Heart left ventricle (tissue), 16 donors: ENCODE data around the gene ZSCAN20. TPM values are rescaled to one million over a fixed set of nuclear protein-coding genes. Genes with fewer than 3 reads are reported as not detected.

ENCODE experiments used
- ATAC-seq, 4 donors: fragments of 200-7000 bp; cut with Tn5 transposase; one replicate each; pipeline ENCODE4 v1.9.1; 2020 to 2022; ENCODE audit warnings: moderate library complexity in 4 of 4, mild to moderate bottlenecking in 3 of 4, moderate number of reproducible peaks in 1 of 4
- DNase-seq, 5 donors: peaks; one replicate each; pipeline ENCODE4 v3.0.0-alpha.2; 2020
- H3K27ac ChIP-seq, 12 donors: fragments of 200-600 bp; sonication (generic) in 4 of 12; one replicate each; pipeline versions ENCODE4 v1.5.0 to v1.8.0; 2016 to 2022; ENCODE audit warnings: mild to moderate bottlenecking in 2 of 12
- H3K27me3 ChIP-seq, 9 donors: fragments of 200-600 bp; sonication (generic) in 2 of 9; one replicate each; pipeline versions ENCODE4 v1.5.1 to v1.8.0; 2016 to 2022; ENCODE audit warnings: mild to moderate bottlenecking in 3 of 9
- H3K36me3 ChIP-seq, 9 donors: fragments of 200-600 bp; sonication (generic) in 2 of 9; one replicate each; pipeline versions ENCODE4 v1.5.0 to v1.8.0; 2018 to 2022; ENCODE audit warnings: mild to moderate bottlenecking in 2 of 9
- H3K4me1 ChIP-seq, 12 donors: fragments of 200-600 bp; sonication (generic) in 4 of 12; one replicate each; pipeline versions ENCODE4 v1.5.0 to v1.8.0; 2016 to 2022; ENCODE audit warnings: mild to moderate bottlenecking in 3 of 12
- H3K4me3 ChIP-seq, 12 donors: fragments of 200-600 bp; sonication (generic) in 4 of 12; one replicate each; pipeline versions ENCODE4 v1.5.0 to v1.8.0; 2017 to 2022; ENCODE audit warnings: mild to moderate bottlenecking in 9 of 12, moderate library complexity in 4 of 12
- H3K9me3 ChIP-seq, 12 donors: fragments of 200-600 bp; sonication (generic) in 4 of 12; one replicate each; pipeline versions ENCODE4 v1.5.0 to v1.8.0; 2016 to 2022; ENCODE audit warnings: mild to moderate bottlenecking in 1 of 12
- POLR2A ChIP-seq, 2 donors: fragments of 450-650 bp; IDR thresholded peaks; one replicate each; pipeline ENCODE4 v1.6.1; 2017; ENCODE audit warnings: antibody characterized with exemption in 2 of 2, mild to moderate bottlenecking in 2 of 2, moderate library complexity in 2 of 2
- WGBS, 4 donors: extraction: QIAGEN DNeasy Blood & Tissue Kit in 2 of 4; methylation state at CpG; one replicate each; pipeline versions ENCODE4 v1.1.5 to v1.1.7; 2013 to 2018; 5-methylcytosine and 5-hydroxymethylcytosine counted together
- intact Hi-C, 10 donors: fragments of 100-400 bp; cut with DNase I; formaldehyde crosslinking; loops; one replicate each; pipeline versions ENCODE4 v1.11.1 to v1.14.2; 2022
- polyA plus RNA-seq, 2 donors: library from polyadenylated mRNA; stranded (reverse); fragments of 200-250 nt; gene quantifications; one replicate each; pipeline ENCODE4 v1.2.3, GENCODE V29; 2013
- total RNA-seq, 9 donors: library from RNA; depleted of rRNA in 2 of 9; stranded (reverse); fragments of >200 nt in 2 of 9; fragmentation: NEBNext Ultra II Directional in 3 of 9; extraction: Animal tissue kit (Norgen Biotek cat#: 25700) in 3 of 9; gene quantifications; one replicate each; pipeline versions ENCODE4 v1.1.0 to v1.2.4, GENCODE V29; 2016 to 2023
- TF ChIP-seq, protein P1 (sequence below), 12 donors: fragments of 200-600 bp; sonication (generic) in 4 of 12; IDR thresholded peaks; one replicate each; pipeline versions ENCODE4 v1.5.0 to v1.8.0; 2018 to 2022; ENCODE audit warnings: antibody characterized with exemption in 12 of 12, mild to moderate bottlenecking in 5 of 12
- donor health status: ischemic (EF 13 %, LVEDD 7.1; RV severe dilation, severe dysfunction).
- donor health status: healthy with polysubstance abuse.
- donor health status: DM: no; HTN: yes; CAD: no.
- donor health status: DM: no; HTN: no; CAD: no.
- donor health status: ischemic (EF 25% LVEDD 6.9; RV normal size, moderate dysfunction).
- donor health status: ischemic (EF 25% LVEDD 5.7; RV mildly dilated, moderate dysfunction).
- donor health status: healthy.
- donor health status: DM: yes; HTN: yes; CAD: no.
- donor health status: ischemic (EF 35%, LVEDD 5.7; RV mildly dilated, moderate dysfunction).
- donor health status: nonischemic (EF 11% LVEDD 7.7; RV severe dilation, severe dysfunction).
- donor health status: DM: yes; HTN: yes; CAD: no.
- donor health status: PGD.
- donor health status: ischemic (EF 29% LVEDD 5.4; RV normal size, mild dysfunction).
- donor health status: nonischemic (EF 23%, LVEDD 6.1; RV moderate dilation, normal function).

The ZSCAN20 gene
- total and polyA plus RNA-seq, 11 donors: 1.4 to 8.8 (median 6.0) TPM

GRCh38 chr1:33430692-33431593, 41.5 kb upstream of the ZSCAN20 start, which contains the start of gene PHC2:
Gene PHC2 (minus strand): TSS chr1:33431095. CDS start chr1:33375539, 55,556 bp downstream.
- H3K27me3 ChIP-seq: peaks cover 0 to 4% (median 0%) of the 10 kb centered on the region in 9 donors
- DNase-seq: peak; percentile 97 to 99 (median 98)
- 2 to 4% (median 3%) methylated on average over 41 to 91 of the region's 91 CpGs for whole genome bisulfite sequencing, 4 donors
- peak; percentile 96 to 97 (median 97) for ATAC-seq
- peak within 1 kb of the TSS; percentile 64 to 93 (median 79) for H3K4me3 ChIP-seq
- TF ChIP-seq, protein P1, sequence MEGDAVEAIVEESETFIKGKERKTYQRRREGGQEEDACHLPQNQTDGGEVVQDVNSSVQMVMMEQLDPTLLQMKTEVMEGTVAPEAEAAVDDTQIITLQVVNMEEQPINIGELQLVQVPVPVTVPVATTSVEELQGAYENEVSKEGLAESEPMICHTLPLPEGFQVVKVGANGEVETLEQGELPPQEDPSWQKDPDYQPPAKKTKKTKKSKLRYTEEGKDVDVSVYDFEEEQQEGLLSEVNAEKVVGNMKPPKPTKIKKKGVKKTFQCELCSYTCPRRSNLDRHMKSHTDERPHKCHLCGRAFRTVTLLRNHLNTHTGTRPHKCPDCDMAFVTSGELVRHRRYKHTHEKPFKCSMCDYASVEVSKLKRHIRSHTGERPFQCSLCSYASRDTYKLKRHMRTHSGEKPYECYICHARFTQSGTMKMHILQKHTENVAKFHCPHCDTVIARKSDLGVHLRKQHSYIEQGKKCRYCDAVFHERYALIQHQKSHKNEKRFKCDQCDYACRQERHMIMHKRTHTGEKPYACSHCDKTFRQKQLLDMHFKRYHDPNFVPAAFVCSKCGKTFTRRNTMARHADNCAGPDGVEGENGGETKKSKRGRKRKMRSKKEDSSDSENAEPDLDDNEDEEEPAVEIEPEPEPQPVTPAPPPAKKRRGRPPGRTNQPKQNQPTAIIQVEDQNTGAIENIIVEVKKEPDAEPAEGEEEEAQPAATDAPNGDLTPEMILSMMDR (IDR thresholded peaks at IDR 0.05): peak in 9 of 12 donors; percentile 16 to 70 (median 41)
- TF ChIP-seq POLR2A (IDR thresholded peaks at IDR 0.05): peak; percentile 19 to 56
- no peaks in the 10 kb centered on the region for H3K9me3 ChIP-seq
- no peaks in the 10 kb centered on the region for H3K36me3 ChIP-seq
- intact Hi-C loops: loop anchor here in 2 of 10 donors (5.0 kb wide), 3 partner anchors 41 to 151 kb away; partner anchors contain the start of gene ZSCAN20 (in 1 of the 2)
- H3K27ac ChIP-seq: peak within 1 kb of the TSS; percentile 74 to 90 (median 82)
- peaks cover 0 to 70% (median 26%) of the 10 kb centered on the region in 12 donors for H3K4me1 ChIP-seq

GRCh38 chr1:33433509-33434362, 38.7 kb upstream of the ZSCAN20 start:
- no peak overlapping the region for H3K4me3 ChIP-seq
- WGBS, 4 donors: 38 to 59% (median 47%) methylated on average over 3 of the region's 3 CpGs
- DNase-seq (peak in 4 of 5 donors; percentile 32 to 62 (median 44)), ATAC-seq (peak in 3 of 4 donors; percentile 3 to 26 (median 11))
- H3K4me1 ChIP-seq: peaks cover 0 to 59% (median 28%) of the 10 kb centered on the region in 12 donors
- intact Hi-C loops: loop anchor here in 2 of 10 donors (5.0 kb wide), 3 partner anchors 39 to 149 kb away; partner anchors contain the start of gene ZSCAN20 (in 1 of the 2)
- peaks cover 0 to 4% (median 0%) of the 10 kb centered on the region in 9 donors for H3K27me3 ChIP-seq
- H3K36me3 ChIP-seq: no peaks in the 10 kb centered on the region
- no peaks in the 10 kb centered on the region for H3K9me3 ChIP-seq
- peak overlapping the region in 9 of 12 donors; percentile 1 to 66 (median 36) for H3K27ac ChIP-seq
- no peak for TF ChIP-seq POLR2A (IDR thresholded peaks at IDR 0.05)
- TF ChIP-seq, protein P1 (IDR thresholded peaks at IDR 0.05): no peak

DNA sequence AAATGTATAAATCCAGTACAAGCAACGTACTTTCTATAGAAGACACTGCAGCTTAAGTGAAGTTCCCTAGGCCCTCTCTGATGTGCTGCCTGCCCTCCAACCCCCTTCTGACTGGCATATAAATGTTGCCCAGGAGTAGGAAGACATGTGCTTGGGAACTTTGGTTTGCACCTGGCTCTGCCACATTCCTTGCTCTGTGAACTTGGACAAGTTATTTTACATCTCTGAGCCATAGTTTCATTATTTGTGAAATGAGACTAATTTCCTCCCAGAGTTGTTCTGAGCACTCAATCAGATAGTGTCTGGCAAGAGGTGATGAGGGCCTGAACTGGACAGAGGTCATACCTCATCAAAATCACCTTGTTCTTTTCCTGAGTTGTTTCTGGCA, 38.1 kb upstream of the ZSCAN20 start:
- Histone ChIP-seq H3K4me3 (no peak overlapping the region), H3K9me3 (no peaks in the 10 kb centered on the region), H3K36me3 (no peaks in the 10 kb centered on the region), H3K27ac (peak overlapping the region in 5 of 12 donors; percentile 20 to 63 (median 53)), H3K4me1 (peaks cover 0 to 53% (median 24%) of the 10 kb centered on the region in 12 donors), H3K27me3 (peaks cover 0 to 2% (median 0%) of the 10 kb centered on the region in 9 donors)
- TF ChIP-seq, protein P1 (IDR thresholded peaks at IDR 0.05): no peak
- no peak for TF ChIP-seq POLR2A (IDR thresholded peaks at IDR 0.05)
- intact Hi-C loops: loop anchor here in 2 of 10 donors (5.0 kb wide), 3 partner anchors 38 to 148 kb away; partner anchors contain the start of gene ZSCAN20 (in 1 of the 2)
- WGBS, 4 donors: 93 to 100% (median 94%) methylated on average over 1 of the region's 1 CpG
- DNase-seq: no peak
- no peak for ATAC-seq
